Testis (tissue), 2 donors: Measurements from ENCODE around the gene TDO2.

ENCODE experiments used
- CTCF ChIP-seq, 3 experiments: fragments of 450-650 bp in 2 of 3; fragments of 200-600 bp in 1 of 3; sonication (generic) in 1 of 3; IDR thresholded peaks; one replicate each; pipeline ENCODE4 v1.5.1; 2016 to 2019; ENCODE audit warnings: antibody characterized with exemption in 3 of 3, mild to moderate bottlenecking in 2 of 3, moderate library complexity in 1 of 3
- POLR2A ChIP-seq: fragments of 450-650 bp; IDR thresholded peaks from one replicate; pipeline ENCODE4 v1.6.1; 2017; ENCODE audit warnings: antibody characterized with exemption, mild to moderate bottlenecking, moderate library complexity

GRCh38 chr4:155909615-155910226 lies 6.2 kb downstream of the TDO2 start:
- TF ChIP-seq CTCF (IDR thresholded peaks at IDR 0.05) (no peak), POLR2A (no peak)
